ENCODE measurements around the gene HCCS.
"Not testable (repeated sequence)": the region's sequence is repeated elsewhere in the genome, so short reads cannot be mapped to it uniquely, and the experiment has no call there.

Gene HCCS

DNA sequence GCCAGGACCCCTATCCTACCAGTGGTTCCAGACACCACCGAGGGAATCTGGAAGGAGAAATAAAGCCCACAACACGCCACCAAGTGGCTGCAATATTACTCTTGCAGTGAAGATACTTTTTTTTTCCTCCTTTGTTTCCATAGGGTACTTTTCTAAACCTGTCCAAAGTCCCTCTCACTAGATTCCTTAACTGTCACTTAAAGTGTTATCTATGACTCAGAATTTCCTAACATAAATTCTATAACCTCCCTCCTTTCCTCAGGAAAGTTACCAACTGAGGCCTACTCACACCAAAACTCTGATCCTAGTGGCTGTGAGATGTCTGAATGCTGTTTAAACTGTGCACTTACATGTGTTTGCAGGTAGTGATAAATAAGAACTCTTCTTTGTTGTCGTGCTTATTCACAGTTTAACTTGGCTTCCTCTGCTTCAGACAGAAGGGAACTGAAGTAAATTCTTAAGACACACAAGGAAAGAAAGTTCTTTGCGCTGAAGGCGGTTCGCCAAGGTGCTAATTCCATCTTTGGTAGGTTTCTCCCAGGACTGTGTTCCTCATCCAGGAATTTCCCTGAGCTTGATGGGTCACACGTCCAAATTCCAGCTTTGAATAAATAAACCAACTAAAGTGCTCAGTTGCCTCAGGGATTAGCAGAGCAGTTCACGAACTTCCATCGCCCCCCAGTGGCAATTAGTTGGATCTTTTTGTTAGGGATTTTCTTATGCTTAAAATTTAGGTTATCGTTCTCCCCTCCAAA, 10.7 kb upstream of the HCCS start:
- Histone ChIP-seq H3K36me3 (ENCODE audit: control insufficient read depth, low read depth, low read length) (no peaks in the 10 kb centered on the region), H3K27me3 (ENCODE audit: control insufficient read depth, insufficient read depth, low read length) (no peaks in the 10 kb centered on the region), H3K9me3 (ENCODE audit: control insufficient read depth, low read depth, low read length) (no peaks in the 10 kb centered on the region), H3K9ac (ENCODE audit: low read length) (peak overlapping the region; percentile 10), H3K4me3 (ENCODE audit: low read length) (no peak overlapping the region), H3K27ac (ENCODE audit: low read length) (no peak overlapping the region), H3K4me1 (ENCODE audit: control insufficient read depth, low read depth, low read length) (peaks cover 7% of the 10 kb centered on the region)

GRCh38 chrX:11103006-11103405, 8.1 kb upstream of the HCCS start:
- no peak overlapping the region for H3K4me3 ChIP-seq (ENCODE audit: low read length)
- H3K27me3 ChIP-seq (ENCODE audit: control insufficient read depth, insufficient read depth, low read length): no peaks in the 10 kb centered on the region
- peaks cover 7% of the 10 kb centered on the region for H3K4me1 ChIP-seq (ENCODE audit: control insufficient read depth, low read depth, low read length)
- no peak overlapping the region for H3K27ac ChIP-seq (ENCODE audit: low read length)
- no peaks in the 10 kb centered on the region for H3K36me3 ChIP-seq (ENCODE audit: control insufficient read depth, low read depth, low read length)
- no peaks in the 10 kb centered on the region for H3K9me3 ChIP-seq (ENCODE audit: control insufficient read depth, low read depth, low read length)
- H3K9ac ChIP-seq (ENCODE audit: low read length): no peak overlapping the region

- Histone ChIP-seq H3K27ac (ENCODE audit: low read length) (no peak overlapping the region), H3K9ac (ENCODE audit: low read length) (no peak overlapping the region), H3K36me3 (ENCODE audit: control insufficient read depth, low read depth, low read length) (no peaks in the 10 kb centered on the region), H3K4me1 (ENCODE audit: control insufficient read depth, low read depth, low read length) (peaks cover 7% of the 10 kb centered on the region), H3K9me3 (ENCODE audit: control insufficient read depth, low read depth, low read length) (no peaks in the 10 kb centered on the region), H3K27me3 (ENCODE audit: control insufficient read depth, insufficient read depth, low read length) (no peaks in the 10 kb centered on the region), H3K4me3 (ENCODE audit: low read length) (no peak overlapping the region)
These were observed 7.4 kb upstream of the HCCS start for GRCh38 chrX:11103751-11104150.

GRCh38 chrX:11105080-11105479, 6.1 kb upstream of the HCCS start:
- no peak overlapping the region for H3K4me3 ChIP-seq (ENCODE audit: low read length)
- H3K27me3 ChIP-seq (ENCODE audit: control insufficient read depth, insufficient read depth, low read length): no peaks in the 10 kb centered on the region
- H3K9ac ChIP-seq (ENCODE audit: low read length): no peak overlapping the region
- H3K4me1 ChIP-seq (ENCODE audit: control insufficient read depth, low read depth, low read length): peaks cover 7% of the 10 kb centered on the region
- no peaks in the 10 kb centered on the region for H3K9me3 ChIP-seq (ENCODE audit: control insufficient read depth, low read depth, low read length)
- H3K36me3 ChIP-seq (ENCODE audit: control insufficient read depth, low read depth, low read length): no peaks in the 10 kb centered on the region
- H3K27ac ChIP-seq (ENCODE audit: low read length): no peak overlapping the region

- Histone ChIP-seq H3K27ac (ENCODE audit: low read length) (no peak overlapping the region), H3K9me3 (ENCODE audit: control insufficient read depth, low read depth, low read length) (no peaks in the 10 kb centered on the region), H3K9ac (ENCODE audit: low read length) (no peak overlapping the region), H3K4me1 (ENCODE audit: control insufficient read depth, low read depth, low read length) (peaks cover 9% of the 10 kb centered on the region), H3K36me3 (ENCODE audit: control insufficient read depth, low read depth, low read length) (peaks cover 10% of the 10 kb centered on the region), H3K4me3 (ENCODE audit: low read length) (no peak overlapping the region), H3K27me3 (ENCODE audit: control insufficient read depth, insufficient read depth, low read length) (no peaks in the 10 kb centered on the region)
These were observed 2.7 kb upstream of the HCCS start for GRCh38 chrX:11108253-11108941.

DNA sequence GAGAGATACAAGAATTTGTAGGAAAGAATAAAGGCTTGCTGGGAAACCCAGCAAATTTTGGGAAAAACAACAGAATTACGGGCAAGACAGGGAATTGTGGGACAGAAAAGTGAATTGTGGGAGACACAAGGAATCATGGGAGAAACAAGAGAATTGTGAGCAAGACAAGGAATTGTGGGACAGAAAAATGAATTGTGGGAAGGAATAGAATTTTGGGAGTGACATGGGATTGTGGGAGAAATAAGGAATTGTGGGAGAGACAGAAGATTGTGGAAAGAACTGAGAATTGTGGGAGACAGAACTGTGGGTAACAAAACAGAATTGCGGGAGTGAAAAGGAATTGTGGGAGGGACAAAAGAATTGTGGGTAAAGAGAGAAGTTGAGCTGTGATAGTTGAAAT, 1.2 kb upstream of the HCCS start:
- Histone ChIP-seq H3K36me3 (ENCODE audit: control insufficient read depth, low read depth, low read length) (peaks cover 26% of the 10 kb centered on the region), H3K9ac (ENCODE audit: low read length) (no peak overlapping the region), H3K27me3 (ENCODE audit: control insufficient read depth, insufficient read depth, low read length) (no peaks in the 10 kb centered on the region), H3K9me3 (ENCODE audit: control insufficient read depth, low read depth, low read length) (no peaks in the 10 kb centered on the region), H3K4me1 (ENCODE audit: control insufficient read depth, low read depth, low read length) (peaks cover 9% of the 10 kb centered on the region), H3K27ac (ENCODE audit: low read length) (no peak overlapping the region), H3K4me3 (ENCODE audit: low read length) (peak overlapping the region; percentile 82)

GRCh38 chrX:11111947-11112346, 815 bp downstream of the HCCS start:
- H3K9me3 ChIP-seq (ENCODE audit: control insufficient read depth, low read depth, low read length): no peaks in the 10 kb centered on the region
- H3K4me1 ChIP-seq (ENCODE audit: control insufficient read depth, low read depth, low read length): peaks cover 9% of the 10 kb centered on the region
- H3K9ac ChIP-seq (ENCODE audit: low read length): peak overlapping the region; percentile 85
- H3K27ac ChIP-seq (ENCODE audit: low read length): peak overlapping the region; percentile 58
- peak overlapping the region; percentile 82 for H3K4me3 ChIP-seq (ENCODE audit: low read length)
- H3K36me3 ChIP-seq (ENCODE audit: control insufficient read depth, low read depth, low read length): peaks cover 46% of the 10 kb centered on the region
- H3K27me3 ChIP-seq (ENCODE audit: control insufficient read depth, insufficient read depth, low read length): no peaks in the 10 kb centered on the region

DNA sequence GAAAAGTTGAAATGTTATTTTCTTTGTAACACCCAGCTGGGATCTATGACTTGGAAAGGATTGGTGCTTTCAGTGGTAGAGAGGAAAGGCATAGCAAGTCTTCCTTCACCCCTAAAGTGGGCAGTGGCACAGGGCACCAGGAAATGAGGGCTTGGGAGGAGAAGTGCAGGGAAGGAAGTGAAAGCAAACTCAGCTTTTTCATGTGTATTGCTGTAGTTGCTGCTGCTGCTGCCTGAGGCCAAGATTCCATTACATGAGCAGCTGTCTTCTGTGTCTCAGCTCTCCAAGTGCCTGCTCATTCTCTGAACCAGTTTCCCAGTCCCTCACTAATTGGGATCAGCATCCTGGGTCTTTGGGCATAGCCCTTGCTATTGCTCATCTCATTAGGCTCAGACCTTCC, 2.6 kb downstream of the HCCS start:
- Histone ChIP-seq H3K9ac (ENCODE audit: low read length) (no peak overlapping the region), H3K27me3 (ENCODE audit: control insufficient read depth, insufficient read depth, low read length) (no peaks in the 10 kb centered on the region), H3K36me3 (ENCODE audit: control insufficient read depth, low read depth, low read length) (peaks cover 62% of the 10 kb centered on the region), H3K27ac (ENCODE audit: low read length) (no peak overlapping the region), H3K4me3 (ENCODE audit: low read length) (no peak overlapping the region), H3K9me3 (ENCODE audit: control insufficient read depth, low read depth, low read length) (no peaks in the 10 kb centered on the region), H3K4me1 (ENCODE audit: control insufficient read depth, low read depth, low read length) (peaks cover 9% of the 10 kb centered on the region)

GRCh38 chrX:11117745-11118144, 6.6 kb downstream of the HCCS start:
- H3K9ac ChIP-seq (ENCODE audit: low read length): no peak overlapping the region

GRCh38 chrX:11119313-11119943, 8.3 kb downstream of the HCCS start:
- no peaks in the 10 kb centered on the region for H3K9me3 ChIP-seq (ENCODE audit: control insufficient read depth, low read depth, low read length)
- no peak overlapping the region for H3K4me3 ChIP-seq (ENCODE audit: low read length)
- H3K9ac ChIP-seq (ENCODE audit: low read length): no peak overlapping the region
- no peaks in the 10 kb centered on the region for H3K27me3 ChIP-seq (ENCODE audit: control insufficient read depth, insufficient read depth, low read length)
- H3K36me3 ChIP-seq (ENCODE audit: control insufficient read depth, low read depth, low read length): peaks cover 86% of the 10 kb centered on the region
- H3K4me1 ChIP-seq (ENCODE audit: control insufficient read depth, low read depth, low read length): no peaks in the 10 kb centered on the region
- H3K27ac ChIP-seq (ENCODE audit: low read length): no peak overlapping the region

More at GRCh38 chrX:11117745-11118144, 6.6 kb downstream of the HCCS start:
- no peaks in the 10 kb centered on the region for H3K9me3 ChIP-seq (ENCODE audit: control insufficient read depth, low read depth, low read length)
- H3K4me1 ChIP-seq (ENCODE audit: control insufficient read depth, low read depth, low read length): no peaks in the 10 kb centered on the region
- H3K4me3 ChIP-seq (ENCODE audit: low read length): no peak overlapping the region
- H3K27ac ChIP-seq (ENCODE audit: low read length): no peak overlapping the region
- no peaks in the 10 kb centered on the region for H3K27me3 ChIP-seq (ENCODE audit: control insufficient read depth, insufficient read depth, low read length)
- H3K36me3 ChIP-seq (ENCODE audit: control insufficient read depth, low read depth, low read length): peaks cover 99% of the 10 kb centered on the region

GRCh38 chrX:11123087-11123486, 12.0 kb downstream of the HCCS start:
- H3K9me3 ChIP-seq (ENCODE audit: control insufficient read depth, low read depth, low read length); H3K27me3 ChIP-seq (ENCODE audit: control insufficient read depth, insufficient read depth, low read length); H3K9ac ChIP-seq (ENCODE audit: low read length); H3K4me1 ChIP-seq (ENCODE audit: control insufficient read depth, low read depth, low read length); H3K4me3 ChIP-seq (ENCODE audit: low read length); H3K27ac ChIP-seq (ENCODE audit: low read length): not testable (repeated sequence)
- peaks cover 51% of the 10 kb centered on the region for H3K36me3 ChIP-seq (ENCODE audit: control insufficient read depth, low read depth, low read length)
